Trophoblast cell (in vitro differentiated cells and primary cell): Measurements from ENCODE around the gene ZNF607. TPM values are rescaled to one million over a fixed set of nuclear protein-coding genes. Genes with fewer than 3 reads are reported as not detected.
"Not testable (repeated sequence)": the region's sequence is repeated elsewhere in the genome, so short reads cannot be mapped to it uniquely, and the experiment has no call there.

ENCODE experiments used
- DNase-seq, 2 donors: peaks; one replicate each; pipeline ENCODE4 v3.0.0-alpha.2; 2016
- H2AFZ ChIP-seq: 2 replicates; pipeline ENCODE4 v1.6.1; 2013; ENCODE audit warnings: low read length, moderate library complexity, mild to moderate bottlenecking; ENCODE audit not compliant: insufficient read depth, poor library complexity
- H2AK5ac ChIP-seq: 2 replicates; pipeline ENCODE4 v1.6.1; 2013; ENCODE audit warnings: mild to moderate bottlenecking, low read length
- H2BK120ac ChIP-seq: 2 replicates; pipeline ENCODE4 v1.6.1; 2013; ENCODE audit warnings: low read length, mild to moderate bottlenecking, moderate library complexity; ENCODE audit not compliant: insufficient read depth, poor library complexity
- H2BK12ac ChIP-seq: 2 replicates; pipeline ENCODE4 v1.6.1; 2013; ENCODE audit warnings: mild to moderate bottlenecking, low read length, moderate library complexity
- H2BK5ac ChIP-seq: 2 replicates; pipeline ENCODE4 v1.6.1; 2013; ENCODE audit warnings: low read length, low read depth, moderate library complexity, mild to moderate bottlenecking; ENCODE audit not compliant: poor library complexity
- H3K14ac ChIP-seq: 2 replicates; pipeline ENCODE4 v1.6.1; 2013; ENCODE audit warnings: mild to moderate bottlenecking, low read length
- H3K18ac ChIP-seq: 2 replicates; pipeline ENCODE4 v1.6.1; 2013; ENCODE audit warnings: mild to moderate bottlenecking, low read length
- H3K23ac ChIP-seq: 2 replicates; pipeline ENCODE4 v1.6.1; 2013; ENCODE audit warnings: low read length
- H3K27ac ChIP-seq: 2 replicates; pipeline ENCODE4 v1.5.1; 2013; ENCODE audit warnings: low read depth, mild to moderate bottlenecking, inconsistent platforms, low read length, moderate library complexity
- H3K27me3 ChIP-seq: 2 replicates; pipeline ENCODE4 v1.6.1; 2013; ENCODE audit warnings: inconsistent platforms, mild to moderate bottlenecking, low read length, moderate library complexity; ENCODE audit not compliant: insufficient read depth
- H3K36me3 ChIP-seq, 2 experiments: 1 replicate in 1 of 2; 2 replicates in 1 of 2; pipeline ENCODE4 v1.6.1; 2013; ENCODE audit warnings: low read length in 2 of 2, mild to moderate bottlenecking in 2 of 2, moderate library complexity in 1 of 2; ENCODE audit not compliant: insufficient read depth in 2 of 2, control insufficient read depth in 1 of 2
- H3K4ac ChIP-seq: 2 replicates; pipeline ENCODE4 v1.6.1; 2013; ENCODE audit warnings: low read depth, mild to moderate bottlenecking, low read length, moderate library complexity
- H3K4me1 ChIP-seq, 2 experiments: 1 replicate in 1 of 2; 2 replicates in 1 of 2; pipeline ENCODE4 v1.6.1; 2013; ENCODE audit warnings: low read length in 2 of 2, mild to moderate bottlenecking in 2 of 2, moderate library complexity in 1 of 2; ENCODE audit not compliant: insufficient read depth in 2 of 2, control insufficient read depth in 1 of 2
- H3K4me2 ChIP-seq: 2 replicates; pipeline ENCODE4 v1.6.1; 2013; ENCODE audit warnings: inconsistent platforms, mild to moderate bottlenecking, low read length, moderate library complexity
- H3K4me3 ChIP-seq: 2 replicates; pipeline ENCODE4 v1.5.1; 2013; ENCODE audit warnings: mild to moderate bottlenecking, low read depth, low read length, inconsistent platforms
- H3K79me1 ChIP-seq: one replicate; pipeline ENCODE4 v1.6.1; 2013; ENCODE audit warnings: low read length
- H3K79me2 ChIP-seq: 2 replicates; pipeline ENCODE4 v1.6.1; 2013; ENCODE audit warnings: low read length, mild to moderate bottlenecking; ENCODE audit not compliant: control insufficient read depth, insufficient read depth, poor library complexity
- H3K9ac ChIP-seq: 2 replicates; pipeline ENCODE4 v1.6.1; 2013; ENCODE audit warnings: mild to moderate bottlenecking, low read length
- H3K9me3 ChIP-seq: 2 replicates; pipeline ENCODE4 v1.6.1; 2013; ENCODE audit warnings: low read depth, mild to moderate bottlenecking, control low read depth, inconsistent platforms, low read length; ENCODE audit not compliant: insufficient read depth
- H4K12ac ChIP-seq: 2 replicates; pipeline ENCODE4 v1.6.1; 2013; ENCODE audit warnings: low read depth, mild to moderate bottlenecking, low read length, moderate library complexity
- H4K8ac ChIP-seq: 2 replicates; pipeline ENCODE4 v1.6.1; 2013; ENCODE audit warnings: low read depth, mild to moderate bottlenecking, low read length, moderate library complexity
- H4K91ac ChIP-seq: one replicate; pipeline ENCODE4 v1.6.1; 2013; ENCODE audit warnings: low read depth, mild to moderate bottlenecking, low read length, moderate library complexity
- WGBS: extraction: QIAGEN DNeasy Blood & Tissue Kit; methylation state at CpG from one replicate; pipeline ENCODE4 v1.1.7; 2013; ENCODE audit warnings: missing lambda C conversion rate; ENCODE audit not compliant: insufficient read length, insufficient coverage; ENCODE audit errors: extremely low coverage; 5-methylcytosine and 5-hydroxymethylcytosine counted together
- polyA plus RNA-seq: library from polyadenylated mRNA; stranded (reverse); fragments of 200-250 nt; gene quantifications from 2 replicates; pipeline ENCODE4 v1.2.3, GENCODE V29; 2013

ZNF607 gene
- polyA plus RNA-seq: 3.3 and 3.5 TPM in 2 replicates

DNA sequence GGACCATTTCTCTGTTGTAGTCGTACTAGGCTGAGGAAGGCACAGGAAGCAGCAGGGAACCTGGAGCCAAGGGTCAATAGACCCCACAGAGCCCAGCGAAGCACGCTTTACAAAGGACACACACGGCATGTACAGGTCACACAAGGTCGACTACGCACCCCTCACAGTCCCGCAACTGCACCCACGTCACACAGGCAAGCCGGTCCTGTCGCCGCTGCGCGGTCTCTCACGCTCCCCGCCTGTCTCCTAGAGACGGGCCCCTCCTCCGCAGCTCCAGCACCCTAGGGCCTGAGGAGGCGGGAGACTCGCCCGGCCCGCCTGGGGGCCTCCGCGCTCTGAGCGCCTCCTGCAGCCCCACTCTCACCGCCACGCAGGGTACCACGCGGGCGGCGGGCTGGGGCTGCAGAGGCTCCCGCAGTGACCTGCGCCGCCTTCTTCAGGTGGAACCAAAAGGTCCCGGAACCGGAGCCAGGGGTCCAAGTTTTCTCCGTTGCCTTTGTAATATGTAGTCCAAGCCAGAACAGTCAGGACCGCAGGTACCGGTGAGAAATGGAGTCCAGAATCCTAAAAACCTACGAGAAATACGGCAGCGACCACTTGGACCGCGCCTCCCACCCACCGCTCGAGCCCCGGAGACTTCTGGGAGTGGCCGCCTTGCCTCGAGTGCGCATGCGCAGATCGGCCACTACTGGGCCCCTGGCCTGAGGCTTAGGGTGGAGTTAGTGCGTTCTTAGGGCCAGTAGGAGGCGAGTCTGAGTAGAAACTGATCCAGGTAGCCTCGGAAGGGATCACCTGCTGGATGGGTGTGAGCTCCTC is at the start of gene ZNF607:
Gene ZNF607 (minus strand): TSS at position 651 of the 816 bp plus-strand sequence. CDS start 8,143 bp downstream, outside the sequence.
- Histone ChIP-seq H3K27ac (peak within 1 kb of the TSS; percentile 59), H3K9ac (peak within 1 kb of the TSS; percentile 50), H2AK5ac (peak within 1 kb of the TSS; percentile 49), H2BK120ac (peak within 1 kb of the TSS; percentile 68), H2BK5ac (peak within 1 kb of the TSS; percentile 67), H3K18ac (peak within 1 kb of the TSS; percentile 80), H3K79me2 (peaks cover 3% of the 10 kb centered on the region), H4K91ac (peak within 1 kb of the TSS; percentile 74), H4K12ac (peak within 1 kb of the TSS; percentile 88), H3K9me3 (no peaks in the 10 kb centered on the region), H3K36me3 (peaks cover 0 to 2% of the 10 kb centered on the region in 2 experiments), H4K8ac (peak within 1 kb of the TSS; percentile 93), H3K4ac (peak within 1 kb of the TSS; percentile 88), H2AFZ (peak within 1 kb of the TSS; percentile 96), H2BK12ac (no peak within 1 kb of the TSS), H3K14ac (peak within 1 kb of the TSS; percentile 82), H3K79me1 (peaks cover 6% of the 10 kb centered on the region), H3K4me2 (peak within 1 kb of the TSS; percentile 85), H3K4me3 (peak within 1 kb of the TSS; percentile 97), H3K23ac (peak within 1 kb of the TSS; percentile 14), H3K4me1 (peaks cover 4 to 6% of the 10 kb centered on the region in 2 experiments), H3K27me3 (no peaks in the 10 kb centered on the region)
- WGBS: no CpG with 5 or more reads among the region's 54 CpGs
- peak; percentile 94 to 98 for DNase-seq

DNA sequence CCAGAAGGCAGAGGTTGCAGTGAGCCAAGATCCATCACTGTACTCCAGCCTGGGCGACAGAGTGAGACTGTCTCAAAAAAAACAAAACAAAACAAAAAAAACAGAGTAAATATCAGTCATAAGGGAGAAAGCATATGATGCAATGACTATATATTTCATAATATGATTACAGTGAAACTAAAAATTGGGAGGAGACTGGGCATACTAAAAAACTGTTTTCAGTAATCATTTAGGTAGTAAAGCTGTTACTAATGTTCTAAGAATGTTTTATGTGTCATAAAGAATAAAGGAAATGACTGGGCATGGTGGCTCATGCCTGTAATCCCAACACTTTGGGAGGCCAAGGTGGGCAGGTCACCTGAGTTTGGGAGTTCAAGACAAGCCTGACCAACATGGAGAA is 43.9 kb upstream of the ZNF607 start:
- H3K79me1 ChIP-seq: no peaks in the 10 kb centered on the region
- no peak overlapping the region for H4K91ac ChIP-seq
- H2BK5ac ChIP-seq: no peak overlapping the region
- H3K79me2 ChIP-seq: no peaks in the 10 kb centered on the region
- H3K4me2 ChIP-seq: no peak overlapping the region
- no peak overlapping the region for H3K4ac ChIP-seq
- no peak overlapping the region for H3K18ac ChIP-seq
- H2AK5ac ChIP-seq: no peak overlapping the region
- H3K23ac ChIP-seq: no peak overlapping the region
- no peak overlapping the region for H2BK12ac ChIP-seq
- H2AFZ ChIP-seq: no peak overlapping the region
- no peak overlapping the region for H4K8ac ChIP-seq
- no peak overlapping the region for H3K27ac ChIP-seq
- no peaks in the 10 kb centered on the region for H3K4me1 ChIP-seq
- no peak overlapping the region for H3K9ac ChIP-seq
- DNase-seq: peak in 1 of 2 donors; percentile 26
- no peak overlapping the region for H3K14ac ChIP-seq
- no peaks in the 10 kb centered on the region for H3K27me3 ChIP-seq
- no peaks in the 10 kb centered on the region for H3K9me3 ChIP-seq
- no peak overlapping the region for H4K12ac ChIP-seq
- H2BK120ac ChIP-seq: no peak overlapping the region
- no CpG with 5 or more reads among the region's 1 CpG for WGBS
- H3K4me3 ChIP-seq: no peak overlapping the region
- H3K36me3 ChIP-seq: peaks cover 0 to 9% of the 10 kb centered on the region in 2 experiments

- H3K14ac ChIP-seq, H3K9me3 ChIP-seq, H2AK5ac ChIP-seq, H3K36me3 ChIP-seq, H4K91ac ChIP-seq, H3K9ac ChIP-seq, H3K79me2 ChIP-seq, H2BK120ac ChIP-seq, H3K27me3 ChIP-seq, H2AFZ ChIP-seq, H4K8ac ChIP-seq, H3K4me2 ChIP-seq, H3K18ac ChIP-seq, H4K12ac ChIP-seq, H3K4me1 ChIP-seq, H3K79me1 ChIP-seq, H3K23ac ChIP-seq, H2BK12ac ChIP-seq, H3K4ac ChIP-seq, H2BK5ac ChIP-seq, H3K27ac ChIP-seq, DNase-seq, H3K4me3 ChIP-seq: not testable (repeated sequence)
- no CpG with 5 or more reads among the region's 4 CpGs for WGBS
Measured at GRCh38 chr19:37757683-37758082, 38.1 kb upstream of the ZNF607 start.

DNA sequence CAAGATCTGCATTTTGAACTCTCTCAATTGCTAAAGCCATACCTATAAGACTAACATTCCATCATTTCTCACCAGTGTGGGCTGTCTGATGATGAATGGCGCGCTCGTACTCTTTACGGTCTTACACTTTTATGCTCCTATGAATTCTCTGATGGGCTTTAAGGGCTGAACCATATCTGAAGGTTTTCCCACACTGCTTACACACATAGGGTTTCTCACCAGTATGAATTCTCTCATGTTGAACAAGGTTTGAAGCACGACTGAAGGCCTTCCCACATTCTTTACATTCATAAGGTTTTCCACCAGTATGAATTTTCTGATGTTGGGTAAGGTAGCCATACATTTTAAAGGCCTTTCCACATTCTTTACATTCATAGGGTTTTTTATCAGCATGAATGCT is 18.8 kb upstream of the ZNF607 start:
- DNase-seq: no peak
- Histone ChIP-seq H3K79me2 (no peaks in the 10 kb centered on the region), H3K4ac (no peak overlapping the region), H3K18ac (no peak overlapping the region), H4K91ac (no peak overlapping the region), H2BK120ac (no peak overlapping the region), H2AK5ac (no peak overlapping the region), H4K8ac (no peak overlapping the region), H2AFZ (no peak overlapping the region), H4K12ac (no peak overlapping the region), H3K9ac (no peak overlapping the region), H3K14ac (no peak overlapping the region), H3K23ac (no peak overlapping the region), H3K79me1 (no peaks in the 10 kb centered on the region), H3K36me3 (peaks cover 2% of the 10 kb centered on the region in 2 experiments), H3K4me2 (no peak overlapping the region), H3K4me1 (no peaks in the 10 kb centered on the region), H3K9me3 (peaks cover 3% of the 10 kb centered on the region), H3K27ac (no peak overlapping the region), H2BK12ac (no peak overlapping the region), H3K4me3 (no peak overlapping the region), H3K27me3 (no peaks in the 10 kb centered on the region), H2BK5ac (no peak overlapping the region)
- no CpG with 5 or more reads among the region's 5 CpGs for WGBS
